K562 treated with DMSO at 1 percent for 48 hours (cell line): ENCODE measurements around the gene MINDY2. TPM values are rescaled to one million over a fixed set of nuclear protein-coding genes. Genes with fewer than 3 reads are reported as not detected.

Source experiments
- total RNA-seq: library from RNA; unstranded; fragments of 300-600 nt; gene quantifications from 2 replicates; pipeline ENCODE4 v1.2.3, GENCODE V29; 2022; ENCODE audit warnings: low replicate concordance; ENCODE audit errors: extremely low read depth

MINDY2 gene
- not detected in 2 replicates for total RNA-seq

GRCh38 chr15:58770857-58771620 lies at the start of gene MINDY2:
Gene MINDY2, plus strand, starts transcription at chr15:58771302. Its CDS starts 94 bp downstream, at chr15:58771396.

GRCh38 chr15:58749532-58750337 lies 21.4 kb upstream of the MINDY2 start, which contains the start of gene ADAM10:
Gene ADAM10, minus strand, starts transcription at chr15:58749707. Its CDS starts 173 bp downstream, at chr15:58749534.

Other genes with a start within 250 kb of the MINDY2 start
- gene ADAM10, start 21.6 kb upstream of the MINDY2 start, total RNA-seq: not detected in 2 replicates
- gene SLTM, start 162.4 kb downstream of the MINDY2 start, total RNA-seq: not detected in 2 replicates
- not detected in 2 replicates for gene RNF111, start 216.4 kb downstream of the MINDY2 start, total RNA-seq